HG02943 (cell line): ENCODE results near the gene NDUFV1.
"Not testable (repeated sequence)": the region's sequence is repeated elsewhere in the genome, so short reads cannot be mapped to it uniquely, and the experiment has no call there.

Experiments
- ATAC-seq: cut with Tn5 transposase; IDR thresholded peaks from one replicate; pipeline ENCODE4 v1.9.1; 2021; ENCODE audit warnings: mild to moderate bottlenecking, low read depth, moderate library complexity; ENCODE audit not compliant: unreplicated experiment

Gene NDUFV1

GRCh38 chr11:67636962-67637361, 30.2 kb downstream of the NDUFV1 start:
- ATAC-seq = no peak

DNA sequence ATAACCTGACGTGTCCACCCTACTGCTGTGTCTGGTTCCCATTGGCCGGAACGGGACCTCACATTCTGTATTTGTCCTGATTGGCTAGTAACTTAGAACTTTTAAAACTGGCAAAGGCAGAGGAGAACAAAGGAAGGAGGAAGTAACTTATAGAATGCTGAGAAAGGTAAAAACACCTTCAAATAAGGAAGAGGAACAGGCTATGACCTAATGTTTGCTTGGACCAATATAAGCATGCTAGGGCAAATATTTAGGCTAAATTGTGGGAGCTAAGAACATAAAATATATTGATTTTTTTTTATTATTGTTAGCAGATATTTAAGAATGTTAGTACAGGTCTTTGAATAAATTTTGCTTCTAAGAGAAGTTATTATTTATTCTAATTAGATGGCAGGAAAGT, 30.7 kb downstream of the NDUFV1 start:
- ATAC-seq = not testable (repeated sequence)

DNA sequence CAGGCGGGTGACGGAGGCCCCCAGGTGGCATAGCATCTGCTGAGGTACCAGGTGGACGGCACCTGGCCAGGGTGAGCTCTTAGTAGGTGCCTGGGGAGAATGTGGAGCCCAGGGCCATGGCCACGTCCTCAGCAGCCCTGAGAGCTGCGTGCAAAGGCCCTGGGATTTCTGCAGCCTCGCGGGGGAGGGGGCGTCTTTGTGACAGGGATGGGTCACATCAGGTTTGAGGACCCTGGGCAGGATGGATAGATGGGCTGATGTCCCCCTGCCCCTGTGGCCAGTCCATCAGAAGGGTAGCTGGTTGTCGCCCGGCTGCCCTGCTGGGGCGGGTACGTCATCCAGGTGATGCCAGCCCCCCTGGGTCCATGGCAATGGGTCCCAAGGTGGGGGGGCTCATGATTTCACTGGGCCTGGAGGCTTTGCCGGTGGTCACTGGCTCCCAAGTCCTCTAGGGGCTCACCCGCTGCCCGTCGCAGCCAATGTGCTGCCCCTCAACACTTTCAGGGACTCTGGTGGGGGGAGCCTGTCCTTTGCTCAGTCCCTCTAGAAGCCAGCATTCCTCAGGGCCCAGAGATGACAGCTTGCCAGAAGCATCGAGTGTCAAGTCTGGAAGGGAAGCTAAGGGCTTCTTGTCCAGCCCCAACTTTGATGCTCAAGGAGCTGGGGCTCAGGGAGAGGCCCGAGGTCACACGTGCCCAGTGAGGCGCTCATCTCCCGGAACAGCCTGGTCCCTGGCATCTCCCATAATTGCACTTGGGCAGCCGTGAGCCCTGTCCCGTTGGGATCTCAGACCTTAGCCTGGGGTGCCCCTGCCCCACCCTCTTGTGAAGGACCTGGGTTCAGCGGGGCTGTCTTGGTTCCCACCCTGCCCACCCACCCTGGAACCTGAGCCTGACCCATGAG, 32.0 kb downstream of the NDUFV1 start:
- ATAC-seq = no peak

GRCh38 chr11:67639438-67639859, 32.7 kb downstream of the NDUFV1 start, which contains the start of gene TBX10:
TSS of gene TBX10 (minus strand) at chr11:67639763. CDS start at chr11:67639472, 291 bp downstream.
- no peak for ATAC-seq

- ATAC-seq = no peak
These were observed 33.5 kb downstream of the NDUFV1 start for GRCh38 chr11:67640021-67640757.

GRCh38 chr11:67640758-67641337, 34.1 kb downstream of the NDUFV1 start:
- ATAC-seq = no peak

- ATAC-seq = no peak
These were observed 34.8 kb downstream of the NDUFV1 start for GRCh38 chr11:67641338-67642172.

GRCh38 chr11:67642173-67643120, 35.7 kb downstream of the NDUFV1 start:
- ATAC-seq = no peak

DNA sequence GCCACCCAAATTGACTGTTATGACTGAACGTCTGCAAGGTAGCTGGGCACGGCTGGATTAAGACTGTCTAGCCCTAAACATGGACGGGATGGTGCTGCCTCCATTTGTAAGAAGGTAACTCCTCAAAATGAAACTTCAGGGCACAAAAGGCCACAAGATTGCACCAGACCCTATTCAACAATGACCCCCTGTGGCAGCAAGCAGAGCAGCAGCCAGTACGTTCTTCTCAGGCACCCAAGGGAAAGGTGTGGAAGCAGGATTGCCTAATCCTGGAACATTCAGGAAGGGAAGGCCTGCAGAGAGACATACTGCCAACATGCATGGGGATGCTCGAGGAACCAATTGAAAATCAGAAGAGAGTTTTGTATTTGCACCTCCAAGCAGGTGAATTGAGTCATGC, 37.3 kb downstream of the NDUFV1 start:
- no peak for ATAC-seq

DNA sequence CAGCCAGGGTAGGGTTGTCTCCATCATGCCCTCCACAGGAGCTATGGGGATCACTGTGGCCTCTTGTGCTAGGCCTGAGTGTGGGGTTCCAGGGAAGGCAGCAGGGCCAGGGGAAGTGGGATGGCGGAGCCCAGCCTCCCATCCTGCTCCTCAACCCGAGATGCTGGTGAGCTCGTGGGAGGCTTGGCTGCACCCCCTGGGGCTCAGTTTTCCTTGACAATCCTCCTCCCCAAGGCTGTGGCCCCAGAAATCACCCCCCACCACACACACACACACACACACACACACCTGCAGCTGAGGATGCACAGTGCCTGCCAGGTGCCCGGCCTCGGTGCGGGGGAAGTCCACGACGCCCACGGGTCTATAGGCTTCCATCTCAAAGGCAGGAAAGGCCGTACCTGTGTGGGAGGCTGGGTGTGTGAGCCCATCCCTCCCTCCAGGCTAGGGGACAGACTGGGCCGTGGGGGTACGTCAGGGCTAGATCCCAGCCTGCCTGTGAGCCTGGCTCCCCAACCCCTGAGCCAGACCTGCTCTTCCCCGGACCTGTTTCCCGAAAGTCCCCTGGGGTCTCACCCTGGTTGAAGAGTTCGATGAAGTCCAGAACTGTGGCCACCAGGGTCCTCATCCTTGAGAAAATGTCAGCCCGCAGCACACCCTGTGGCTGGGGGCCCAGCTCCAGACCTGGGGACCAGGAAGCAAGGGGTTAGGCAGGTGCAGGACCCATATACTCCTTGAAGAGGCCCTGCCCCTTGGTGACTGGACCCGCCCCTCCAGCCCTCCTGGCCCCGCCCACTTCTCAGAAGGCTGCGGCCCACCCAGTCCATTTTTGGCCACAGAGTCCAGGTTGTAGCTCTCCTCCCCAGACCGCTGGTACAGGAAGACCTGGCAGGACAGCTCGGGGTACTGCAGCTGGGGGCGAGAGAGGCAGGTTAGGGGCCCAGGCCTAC, 38.0 kb downstream of the NDUFV1 start:
- ATAC-seq = no peak

GRCh38 chr11:67645521-67646461, 39.1 kb downstream of the NDUFV1 start:
- ATAC-seq = no peak

DNA sequence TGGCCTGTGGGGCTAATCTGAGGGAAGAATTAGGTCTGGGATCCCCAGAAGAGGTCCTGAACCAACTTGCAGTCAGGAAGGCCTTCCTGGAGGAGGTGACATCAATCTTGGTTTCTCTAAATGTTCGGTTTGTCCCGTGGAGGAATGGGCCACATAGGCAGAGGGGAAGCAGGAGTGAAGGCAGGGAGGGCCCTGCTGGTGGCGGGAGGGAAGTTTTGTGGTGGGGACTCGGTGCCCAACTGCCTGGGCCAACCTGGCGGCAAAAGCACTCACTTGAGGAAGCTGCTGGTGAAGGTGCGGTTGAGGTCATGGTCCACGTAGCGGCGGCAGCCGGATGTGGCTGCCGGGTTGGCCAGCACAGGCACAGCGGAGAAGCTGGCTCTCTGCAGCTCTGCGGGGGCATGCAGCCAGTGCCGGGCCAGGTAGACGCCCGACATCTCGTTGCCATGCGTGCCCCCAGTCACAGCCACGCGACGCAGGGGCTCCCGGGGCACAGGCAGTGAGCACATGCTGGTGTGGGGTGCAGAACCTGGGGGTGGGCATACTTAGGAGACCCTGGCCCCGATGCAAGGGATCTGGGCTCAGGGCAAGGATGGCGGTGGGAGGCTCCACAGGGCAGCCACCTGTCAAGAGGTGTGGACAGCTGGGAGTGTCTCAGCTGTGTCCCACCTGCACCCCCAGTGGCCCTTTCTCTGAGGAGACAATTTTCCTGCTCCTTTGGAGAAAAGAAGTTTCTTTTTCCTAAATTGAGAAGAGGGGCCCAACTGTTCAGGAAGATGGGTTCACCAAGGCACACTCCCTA, 40.0 kb downstream of the NDUFV1 start:
- no peak for ATAC-seq

DNA sequence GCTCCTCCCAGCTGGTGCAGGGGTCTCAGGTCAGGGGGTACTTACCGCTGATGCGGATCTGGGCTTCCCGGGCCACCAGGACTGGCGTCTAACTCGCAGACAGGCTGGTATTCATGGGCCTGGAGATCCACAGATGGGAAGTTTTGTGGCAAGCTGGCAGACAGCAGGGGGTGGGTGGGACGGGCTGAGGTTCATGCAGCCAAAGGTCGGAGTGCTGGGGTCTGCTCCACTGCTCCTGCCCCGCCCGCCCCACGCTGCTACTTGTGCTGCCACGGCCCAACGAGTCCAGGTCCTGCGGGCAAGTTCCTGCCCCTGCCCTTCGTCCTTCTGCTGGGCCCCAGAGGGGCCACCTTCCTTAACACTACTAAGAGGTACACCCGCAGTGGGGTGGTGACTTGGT, 40.7 kb downstream of the NDUFV1 start:
- no peak for ATAC-seq

DNA sequence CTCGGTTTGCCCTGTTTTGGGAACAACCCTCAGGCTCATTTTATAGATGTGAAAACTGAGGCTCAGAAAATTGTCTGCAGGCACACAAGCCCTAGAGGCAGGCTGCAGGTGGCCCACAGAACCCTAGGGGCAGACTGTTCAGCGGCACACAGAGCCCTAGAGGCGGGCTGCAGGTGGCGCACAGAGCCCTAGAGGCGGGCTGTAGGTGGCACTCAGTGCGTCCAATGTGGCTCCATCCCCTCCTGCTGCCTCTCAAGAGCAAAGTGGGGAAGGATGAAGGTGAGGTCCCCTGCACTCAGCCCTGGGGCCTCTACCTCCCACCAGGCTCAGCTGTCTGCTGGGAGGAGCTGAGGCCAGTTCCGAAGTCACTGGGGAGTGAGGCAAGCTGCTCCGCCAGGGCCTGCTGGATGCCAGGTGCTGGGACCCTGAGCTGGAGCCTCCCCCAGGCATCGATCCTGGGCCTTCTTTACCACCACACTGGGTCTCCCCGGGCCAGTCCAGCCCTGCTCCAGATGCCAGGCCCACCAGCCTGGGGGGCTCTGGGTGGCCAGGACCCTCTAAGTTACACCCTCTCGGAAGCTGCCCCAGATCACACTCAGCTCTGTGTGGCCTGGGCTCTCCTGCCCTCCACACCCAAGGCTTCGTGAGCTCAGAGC, 41.5 kb downstream of the NDUFV1 start:
- ATAC-seq = no peak

- no peak for ATAC-seq
These were observed 42.3 kb downstream of the NDUFV1 start for GRCh38 chr11:67648796-67649613.
